ENCODE data around the gene ASCL5. TPM values are rescaled to one million over a fixed set of nuclear protein-coding genes. Genes with fewer than 3 reads are reported as not detected.

The ASCL5 gene
- 0.09 to 0.22 TPM (median 0.14 TPM) in 4 of 5 replicates, not detected in the other for total RNA-seq (2022; extraction: Qiagen RNA extraction; ENCODE audit: low read depth)

GRCh38 chr1:201126832-201127754, at the start of gene ASCL5:
Gene ASCL5, minus strand, starts transcription at chr1:201127184. Its CDS starts 11,812 bp downstream, at chr1:201115372.

GRCh38 chr1:201154389-201155165, 27.6 kb upstream of the ASCL5 start, which contains the start of gene TMEM9:
Gene TMEM9, minus strand, starts transcription at chr1:201154474. Its CDS starts 551 bp downstream, at chr1:201153923.

GRCh38 chr1:201112173-201112731, 14.7 kb downstream of the ASCL5 start, which contains the start of gene CACNA1S:
Gene CACNA1S, minus strand, starts transcription at chr1:201112426. Its CDS starts 87 bp downstream, at chr1:201112339.

Other genes starting within 250 kb of the ASCL5 start
- gene INAVA, start 232.3 kb downstream of the ASCL5 start, total RNA-seq (2022; extraction: Qiagen RNA extraction; ENCODE audit: low read depth) = 40.0 to 45.9 TPM (median 41.7 TPM) in 5 replicates
- 2.1 to 3.7 TPM (median 3.6 TPM) in 5 replicates for gene KIF21B, start 103.5 kb downstream of the ASCL5 start, total RNA-seq (2022; extraction: Qiagen RNA extraction; ENCODE audit: low read depth)
- 0.01 TPM in 1 of 5 replicates, not detected in the others for gene CACNA1S, start 14.8 kb downstream of the ASCL5 start, total RNA-seq (2022; extraction: Qiagen RNA extraction; ENCODE audit: low read depth)
- 84.6 to 87.4 TPM (median 85.0 TPM) in 5 replicates for gene TMEM9, start 27.3 kb upstream of the ASCL5 start, total RNA-seq (2022; extraction: Qiagen RNA extraction; ENCODE audit: low read depth)
- gene IGFN1, start 63.6 kb upstream of the ASCL5 start, total RNA-seq (2022; extraction: Qiagen RNA extraction; ENCODE audit: low read depth) = 0.85 to 1.5 TPM (median 1.1 TPM) in 5 replicates
- gene PKP1, start 156.3 kb upstream of the ASCL5 start, total RNA-seq (2022; extraction: Qiagen RNA extraction; ENCODE audit: low read depth) = 0.03 to 0.11 TPM in 2 of 5 replicates, not detected in the others